IMR-90 (cell line): ENCODE measurements around the gene RABIF. TPM values are rescaled to one million over a fixed set of nuclear protein-coding genes. Genes with fewer than 3 reads are reported as not detected.
A peak's percentile ranks its signal among the peaks of the same experiment; 100 is the strongest.

Source experiments
- ATAC-seq: fragments of 200-7000 bp; cut with Tn5 transposase; 2 replicates; pipeline ENCODE4 v1.9.1; 2020; ENCODE audit warnings: low read depth, mild to moderate bottlenecking, moderate library complexity
- BruUV-seq: library from RNA; stranded (reverse); fragments of 400-500 nt; replicated peaks from 2 replicates; lab custom pipeline; 2021; lab: Mats Ljungman, UMichigan
- CTCF ChIA-PET: fragments of 300-600 bp; formaldehyde crosslinking; extraction: SDS; loops from one replicate; lab custom pipeline; 2021; ENCODE audit warnings: antibody characterized with exemption; lab: Yijun Ruan, JAX
- POLR2A ChIA-PET: fragments of 300-600 bp; sonication (Branson Sonifier 250); formaldehyde crosslinking; loops from one replicate; lab custom pipeline; 2022; ENCODE audit warnings: antibody characterized with exemption; ENCODE audit not compliant: unreplicated experiment; lab: Charles Lee
- DNase-seq: peaks from one replicate; pipeline ENCODE4 v3.0.0; 2013
- H2AFZ ChIP-seq: replicated peaks from 2 replicates; pipeline ENCODE3; 2013; ENCODE audit warnings: low read length, mild to moderate bottlenecking; ENCODE audit not compliant: poor library complexity
- H2AK5ac ChIP-seq: 2 replicates; pipeline ENCODE4 v1.6.1; 2013; ENCODE audit warnings: low read depth, low read length, inconsistent platforms
- H2AK9ac ChIP-seq: replicated peaks from 2 replicates; pipeline ENCODE3; 2013; ENCODE audit warnings: mild to moderate bottlenecking, low read depth, low read length, moderate library complexity; ENCODE audit not compliant: poor library complexity
- H2BK120ac ChIP-seq: 2 replicates; pipeline ENCODE4 v1.6.1; 2013; ENCODE audit warnings: low read depth, low read length, inconsistent platforms
- H2BK15ac ChIP-seq: 3 replicates; pipeline ENCODE4 v1.6.1; 2013; ENCODE audit warnings: low read depth, low read length, inconsistent platforms
- H2BK20ac ChIP-seq: 2 replicates; pipeline ENCODE4 v1.6.1; 2013; ENCODE audit warnings: low read depth, mild to moderate bottlenecking, inconsistent platforms, low read length, moderate library complexity
- H2BK5ac ChIP-seq: 2 replicates; pipeline ENCODE4 v1.6.1; 2013; ENCODE audit warnings: mild to moderate bottlenecking, low read depth, low read length, inconsistent platforms; ENCODE audit not compliant: poor library complexity, severe bottlenecking
- H3K14ac ChIP-seq: replicated peaks from 2 replicates; pipeline ENCODE4 v1.6.1; 2013; ENCODE audit warnings: low read depth, low read length, inconsistent platforms
- H3K18ac ChIP-seq: 2 replicates; pipeline ENCODE4 v1.6.1; 2013; ENCODE audit warnings: low read depth, low read length, control low read depth
- H3K23ac ChIP-seq: 2 replicates; pipeline ENCODE4 v1.6.1; 2013; ENCODE audit warnings: low read depth, low read length, inconsistent platforms
- H3K27ac ChIP-seq: 2 replicates; pipeline ENCODE4 v1.5.1; 2013; ENCODE audit warnings: mild to moderate bottlenecking, control low read depth, low read length; ENCODE audit not compliant: insufficient read depth
- H3K27me3 ChIP-seq: 2 replicates; pipeline ENCODE4 v1.6.1; 2013; ENCODE audit warnings: low read length; ENCODE audit not compliant: control insufficient read depth, insufficient read depth
- H3K36me3 ChIP-seq: 2 replicates; pipeline ENCODE4 v1.6.1; 2013; ENCODE audit warnings: low read length, mixed read lengths; ENCODE audit not compliant: control insufficient read depth, insufficient read depth
- H3K4ac ChIP-seq: 2 replicates; pipeline ENCODE4 v1.6.1; 2013; ENCODE audit warnings: low read depth, low read length, inconsistent platforms
- H3K4me1 ChIP-seq: 2 replicates; pipeline ENCODE4 v1.6.1; 2013; ENCODE audit warnings: low read length, mixed read lengths; ENCODE audit not compliant: control insufficient read depth, insufficient read depth
- H3K4me2 ChIP-seq: 2 replicates; pipeline ENCODE4 v1.6.1; 2013; ENCODE audit warnings: low read depth, mild to moderate bottlenecking, control low read depth, low read length, moderate library complexity
- H3K4me3 ChIP-seq: 2 replicates; pipeline ENCODE4 v1.5.1; 2013; ENCODE audit warnings: low read depth, mild to moderate bottlenecking, control low read depth, low read length, moderate library complexity; ENCODE audit not compliant: insufficient read depth
- H3K56ac ChIP-seq: 2 replicates; pipeline ENCODE4 v1.6.1; 2013; ENCODE audit warnings: low read length, inconsistent platforms; ENCODE audit not compliant: insufficient read depth; ENCODE audit errors: extremely low read depth
- H3K79me1 ChIP-seq, 2 experiments: 2 replicates each; pipeline ENCODE4 v1.6.1; 2013; ENCODE audit warnings: low read length in 2 of 2, inconsistent platforms in 1 of 2, low read depth in 1 of 2
- H3K9ac ChIP-seq: 2 replicates; pipeline ENCODE4 v1.6.1; 2013; ENCODE audit warnings: low read depth, low read length, control low read depth
- H3K9me1 ChIP-seq: 2 replicates; pipeline ENCODE4 v1.6.1; 2013; ENCODE audit warnings: low read length, inconsistent platforms; ENCODE audit not compliant: insufficient read depth
- H3K9me3 ChIP-seq: 2 replicates; pipeline ENCODE4 v1.6.1; 2013; ENCODE audit warnings: low read length; ENCODE audit not compliant: control insufficient read depth, insufficient read depth
- H4K20me1 ChIP-seq: 2 replicates; pipeline ENCODE4 v1.6.1; 2013; ENCODE audit warnings: low read length, inconsistent platforms; ENCODE audit not compliant: insufficient read depth
- H4K5ac ChIP-seq: 2 replicates; pipeline ENCODE4 v1.6.1; 2013; ENCODE audit warnings: mild to moderate bottlenecking, low read depth, low read length, control low read depth
- H4K8ac ChIP-seq, 2 experiments: 2 replicates each; pipeline ENCODE4 v1.6.1; 2013; ENCODE audit warnings: low read depth in 2 of 2, low read length in 2 of 2, control low read depth in 1 of 2, inconsistent platforms in 1 of 2
- H4K91ac ChIP-seq: 2 replicates; pipeline ENCODE4 v1.6.1; 2013; ENCODE audit warnings: low read depth, low read length, inconsistent platforms; ENCODE audit not compliant: insufficient read depth
- BHLHE40 ChIP-seq: fragments of 150-350 bp; IDR thresholded peaks from 2 replicates; pipeline ENCODE4 v1.6.1; 2016; ENCODE audit warnings: mild to moderate bottlenecking, low read depth, low read length
- CEBPB ChIP-seq: IDR thresholded peaks from 2 replicates; pipeline ENCODE4 v1.6.1; 2012; ENCODE audit warnings: low read depth, low read length, improper control_type of control experiment
- CTCF ChIP-seq: conservative IDR thresholded peaks from 2 replicates; pipeline ENCODE4 v1.5.1; 2012; ENCODE audit warnings: mild to moderate bottlenecking, low read depth, low read length, improper control_type of control experiment
- ELK1 ChIP-seq: fragments of 150-350 bp; IDR thresholded peaks from 2 replicates; pipeline ENCODE4 v1.6.1; 2016; ENCODE audit warnings: low read depth, mild to moderate bottlenecking, low read length, moderate library complexity, borderline replicate concordance
- MAFK ChIP-seq: IDR thresholded peaks from 2 replicates; pipeline ENCODE4 v1.6.1; 2012; ENCODE audit warnings: low read depth, low read length, improper control_type of control experiment
- MAZ ChIP-seq: IDR thresholded peaks from 2 replicates; pipeline ENCODE4 v1.6.1; 2012; ENCODE audit warnings: low read depth, mild to moderate bottlenecking, low read length, improper control_type of control experiment, moderate library complexity, borderline replicate concordance
- MXI1 ChIP-seq: IDR thresholded peaks from 2 replicates; pipeline ENCODE4 v1.6.1; 2012; ENCODE audit warnings: low read depth, mild to moderate bottlenecking, low read length, moderate library complexity, borderline replicate concordance
- NFE2L2 ChIP-seq: fragments of 150-350 bp; IDR thresholded peaks from 2 replicates; pipeline ENCODE4 v1.6.1; 2016; ENCODE audit warnings: low read depth, mild to moderate bottlenecking, low read length
- RAD21 ChIP-seq: IDR thresholded peaks from 2 replicates; pipeline ENCODE4 v1.6.1; 2012; ENCODE audit warnings: low read length, improper control_type of control experiment
- RCOR1 ChIP-seq: IDR thresholded peaks from 2 replicates; pipeline ENCODE4 v1.6.1; 2012; ENCODE audit warnings: mild to moderate bottlenecking, low read length, improper control_type of control experiment; ENCODE audit not compliant: insufficient replicate concordance
- SMC3 ChIP-seq: fragments of 150-350 bp; IDR thresholded peaks from 2 replicates; pipeline ENCODE4 v1.6.1; 2016; ENCODE audit warnings: low read depth, mild to moderate bottlenecking, antibody characterized with exemption, low read length, moderate library complexity
- USF2 ChIP-seq: fragments of 150-350 bp; IDR thresholded peaks from 2 replicates; pipeline ENCODE4 v1.6.1; 2017; ENCODE audit warnings: mild to moderate bottlenecking, antibody characterized with exemption, low read length, low read depth
- WGBS, 2 experiments: methylation state at CpG; one replicate each; pipeline versions ENCODE4 v1.1.5 to v1.1.7; 2013; ENCODE audit warnings: missing lambda C conversion rate in 2 of 2; ENCODE audit not compliant: insufficient read length in 1 of 2; ENCODE audit errors: extremely low coverage in 2 of 2; 5-methylcytosine and 5-hydroxymethylcytosine counted together
- dilution Hi-C: fragments of 300-500 bp; cut with HindIII; formaldehyde crosslinking; loops from one replicate; pipeline ENCODE4 v1.14.3; 2018; ENCODE audit warnings: low sequenced_read_pairs; ENCODE audit not compliant: unreplicated experiment
- in situ Hi-C: fragments of 300-500 bp; cut with MboI; formaldehyde crosslinking; loops from 3 replicates; pipeline ENCODE4 v1.14.3; 2019; ENCODE audit warnings: low sequenced_read_pairs, inconsistent platforms, mixed read lengths
- intact Hi-C: fragments of 100-400 bp; cut with micrococcal nuclease; formaldehyde crosslinking; loops from 2 replicates; pipeline ENCODE4 v1.10.0; 2022
- polyA plus RNA-seq, 3 experiments: library from polyadenylated mRNA; depleted of rRNA; stranded (reverse); fragments of >200 nt; gene quantifications; 2 replicates each; pipeline ENCODE4 v1.2.3, GENCODE V29; 2012; ENCODE audit warnings: low replicate concordance in 1 of 3
- total RNA-seq: library from RNA; depleted of rRNA; stranded (reverse); fragments of >200 nt; gene quantifications from 2 replicates; pipeline ENCODE4 v1.2.3, GENCODE V29; 2012

Gene RABIF
- total and polyA plus RNA-seq, 2 of the 4 experiments (the other 2 are of a cell fraction) = 4.8 to 7.9 TPM

GRCh38 chr1:202926581-202927491, 37.9 kb upstream of the RABIF start, which contains the start of gene KLHL12:
KLHL12 (minus strand) TSS chr1:202927234; CDS start chr1:202925162, 2,072 bp downstream.
- H3K4me3 ChIP-seq = peak within 1 kb of the TSS; percentile 83
- no peaks in the 10 kb centered on the region for H3K9me3 ChIP-seq
- H4K8ac ChIP-seq = peak within 1 kb of the TSS; percentile 83 to 95
- H4K20me1 ChIP-seq = no peaks in the 10 kb centered on the region; the same call in 1 of the 2 replicates
- H2AK9ac ChIP-seq = peak within 1 kb of the TSS; percentile 97
- H2BK5ac ChIP-seq = peak within 1 kb of the TSS; percentile 87
- dilution Hi-C loops = no loop called here
- H3K56ac ChIP-seq = peak within 1 kb of the TSS; percentile 94
- H4K5ac ChIP-seq = peak within 1 kb of the TSS; percentile 61
- no peaks in the 10 kb centered on the region for H3K27me3 ChIP-seq
- H3K23ac ChIP-seq = peak within 1 kb of the TSS; percentile 77
- H2AK5ac ChIP-seq = peak within 1 kb of the TSS; percentile 86
- peak within 1 kb of the TSS; percentile 86 for H3K9ac ChIP-seq
- peak within 1 kb of the TSS; percentile 68 for H4K91ac ChIP-seq
- ChIA-PET CTCF (interaction anchor here (0.9 kb wide), 1 partner anchor 74 kb away, joined by 7 read pairs; no protein-coding TSS in a partner anchor), POLR2A (interaction anchor here (0.5 to 1.0 kb wide), 2 partner anchors 140 to 1446 kb away, joined by 3 read pairs; no protein-coding TSS in a partner anchor)
- H2AFZ ChIP-seq = peak within 1 kb of the TSS; percentile 99
- intact Hi-C loops = loop anchor here (1.0 kb wide), 1 partner anchor 72 kb away; no protein-coding TSS in a partner anchor
- peaks cover 0 to 29% of the 10 kb centered on the region in 2 experiments; a peak in 2 of 4 replicates for H3K79me1 ChIP-seq
- peak within 1 kb of the TSS; percentile 92 for H3K4me2 ChIP-seq
- H2BK20ac ChIP-seq = no peak within 1 kb of the TSS
- peak within 1 kb of the TSS; percentile 82 for H3K4ac ChIP-seq
- in situ Hi-C loops = no loop called here
- H3K4me1 ChIP-seq = no peaks in the 10 kb centered on the region
- 0% methylated on average over 3 of the region's 57 CpGs; no CpG with 5 or more reads in 1 of the 2 experiments for WGBS, 2 experiments
- H2BK15ac ChIP-seq = no peak within 1 kb of the TSS; the same call in 2 of the 3 replicates
- H3K18ac ChIP-seq = peak within 1 kb of the TSS; percentile 29
- H3K14ac ChIP-seq = peak within 1 kb of the TSS; percentile 85
- BruUV-seq = TSS peak; percentile 64
- DNase-seq (peak; percentile 96), ATAC-seq (peak; percentile 99)
- H2BK120ac ChIP-seq = peak within 1 kb of the TSS; percentile 16; the same call in 1 of the 2 replicates
- peaks cover 2% of the 10 kb centered on the region for H3K36me3 ChIP-seq
- peak within 1 kb of the TSS; percentile 91 for H3K27ac ChIP-seq
- H3K9me1 ChIP-seq = no peaks in the 10 kb centered on the region
- TF ChIP-seq SMC3 (peak; percentile 37), BHLHE40 (peak; percentile 97), USF2 (peak; percentile 100), MXI1 (peak; percentile 62; the same call in 1 of the 2 replicates), ELK1 (no peak), MAFK (no peak), MAZ (peak; percentile 93), RCOR1 (no peak), CTCF (peak; percentile 51), RAD21 (peak; percentile 43), NFE2L2 (no peak), CEBPB (peak; percentile 99)
